Right renal pelvis (tissue), 4 donors: ENCODE measurements around the gene PTX3. TPM values are rescaled to one million over a fixed set of nuclear protein-coding genes. Genes with fewer than 3 reads are reported as not detected.
A peak's percentile ranks its signal among the peaks of the same experiment; 100 is the strongest.

Experiments used
- DNase-seq, 4 donors: peaks; one replicate each; pipeline ENCODE4 v3.0.0-alpha.2; 2013; ENCODE audit warnings: low read depth in 4 of 4, low spot score in 3 of 4, missing footprints in 1 of 4
- polyA plus RNA-seq, 4 donors: library from polyadenylated mRNA; unstranded; fragments of 120-200 nt; gene quantifications; one replicate each; pipeline ENCODE4 v1.2.1, GENCODE V29; 2013; ENCODE audit not compliant: insufficient read length in 4 of 4

PTX3 gene
- 1 to 10 TPM; 3.9 to 5.8 (median 4.8) TPM for polyA plus RNA-seq

DNA sequence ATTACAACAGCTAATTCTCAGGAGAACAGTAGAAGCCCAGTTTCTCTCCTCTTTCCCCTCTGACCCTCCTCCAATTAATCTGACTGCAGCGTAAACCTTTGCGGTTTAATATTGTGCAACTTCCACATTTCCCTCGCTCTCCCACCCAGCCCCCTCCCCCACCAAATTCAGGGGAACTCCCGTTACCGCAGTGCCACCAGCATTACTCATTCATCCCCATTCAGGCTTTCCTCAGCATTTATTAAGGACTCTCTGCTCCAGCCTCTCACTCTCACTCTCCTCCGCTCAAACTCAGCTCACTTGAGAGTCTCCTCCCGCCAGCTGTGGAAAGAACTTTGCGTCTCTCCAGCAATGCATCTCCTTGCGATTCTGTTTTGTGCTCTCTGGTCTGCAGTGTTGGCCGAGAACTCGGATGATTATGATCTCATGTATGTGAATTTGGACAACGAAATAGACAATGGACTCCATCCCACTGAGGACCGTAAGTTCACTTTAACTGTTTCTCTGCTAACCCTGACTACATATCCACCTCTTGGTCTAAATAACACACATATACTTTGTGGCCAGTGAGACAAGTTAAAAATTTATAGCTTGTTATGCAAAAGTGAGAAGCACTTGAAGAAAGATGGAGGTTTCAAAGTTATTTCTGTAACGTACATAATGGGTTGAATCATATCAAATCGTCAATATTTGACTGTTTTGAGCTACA is at the start of gene PTX3:
Gene PTX3, plus strand, starts transcription at position 268 of the 709 bp plus-strand sequence. Its CDS starts 84 bp downstream, at position 352.
- peak in 3 of 4 donors; percentile 33 to 52 (median 52) for DNase-seq

DNA sequence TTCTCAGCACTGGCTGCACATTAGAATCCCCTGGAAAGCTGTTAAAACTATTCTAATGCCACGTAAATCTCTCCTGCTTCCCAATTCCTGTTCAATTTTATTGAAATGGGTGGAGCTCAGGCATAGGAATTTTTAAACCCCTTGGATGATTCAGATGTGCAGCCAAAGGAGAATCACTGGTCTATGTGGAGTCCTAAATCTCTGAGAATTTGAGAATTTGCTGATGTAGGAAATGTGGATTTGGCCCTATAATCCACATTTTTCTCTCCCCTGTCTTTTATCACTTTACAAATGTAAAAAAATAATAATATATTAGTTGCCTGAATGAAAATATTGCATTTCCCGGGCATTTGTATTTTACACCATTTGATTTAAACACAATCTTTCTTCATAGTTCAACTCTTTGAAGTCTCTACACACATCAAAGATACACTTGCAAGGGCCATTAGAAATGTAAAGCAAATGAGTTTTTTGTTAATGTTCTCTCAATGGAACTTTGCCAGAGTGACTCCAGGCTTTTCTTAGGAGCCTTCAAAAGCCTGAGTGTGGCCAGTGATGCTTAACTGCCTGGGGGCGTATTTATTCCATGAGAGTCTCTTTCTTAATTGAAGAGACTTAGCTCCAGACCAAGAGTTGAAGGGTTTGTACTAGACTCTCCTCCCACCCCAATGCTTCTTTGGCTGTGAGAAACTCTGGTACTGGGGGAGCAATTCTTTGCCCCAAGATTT is 48.8 kb upstream of the PTX3 start:
- peak in 3 of 4 donors; percentile 12 to 36 (median 23) for DNase-seq

DNA sequence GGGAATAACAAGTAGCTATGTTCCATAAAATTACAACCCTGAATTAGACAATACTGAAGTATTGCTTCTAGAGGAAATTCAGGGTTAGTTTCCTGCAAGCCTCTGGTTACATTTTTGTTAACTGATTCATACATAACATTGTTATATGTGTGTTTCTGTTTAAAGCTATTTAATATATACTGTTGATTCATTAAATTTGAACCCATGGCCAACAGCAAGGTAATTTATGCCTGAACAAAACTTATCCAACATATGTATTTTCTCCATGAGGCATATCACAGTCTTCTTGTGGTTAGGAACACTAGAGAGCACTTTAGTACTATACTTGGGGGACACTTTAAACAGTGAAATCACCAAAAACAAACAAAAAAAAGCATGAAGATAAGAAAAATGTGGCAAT is 47.7 kb upstream of the PTX3 start:
- no peak for DNase-seq

DNA sequence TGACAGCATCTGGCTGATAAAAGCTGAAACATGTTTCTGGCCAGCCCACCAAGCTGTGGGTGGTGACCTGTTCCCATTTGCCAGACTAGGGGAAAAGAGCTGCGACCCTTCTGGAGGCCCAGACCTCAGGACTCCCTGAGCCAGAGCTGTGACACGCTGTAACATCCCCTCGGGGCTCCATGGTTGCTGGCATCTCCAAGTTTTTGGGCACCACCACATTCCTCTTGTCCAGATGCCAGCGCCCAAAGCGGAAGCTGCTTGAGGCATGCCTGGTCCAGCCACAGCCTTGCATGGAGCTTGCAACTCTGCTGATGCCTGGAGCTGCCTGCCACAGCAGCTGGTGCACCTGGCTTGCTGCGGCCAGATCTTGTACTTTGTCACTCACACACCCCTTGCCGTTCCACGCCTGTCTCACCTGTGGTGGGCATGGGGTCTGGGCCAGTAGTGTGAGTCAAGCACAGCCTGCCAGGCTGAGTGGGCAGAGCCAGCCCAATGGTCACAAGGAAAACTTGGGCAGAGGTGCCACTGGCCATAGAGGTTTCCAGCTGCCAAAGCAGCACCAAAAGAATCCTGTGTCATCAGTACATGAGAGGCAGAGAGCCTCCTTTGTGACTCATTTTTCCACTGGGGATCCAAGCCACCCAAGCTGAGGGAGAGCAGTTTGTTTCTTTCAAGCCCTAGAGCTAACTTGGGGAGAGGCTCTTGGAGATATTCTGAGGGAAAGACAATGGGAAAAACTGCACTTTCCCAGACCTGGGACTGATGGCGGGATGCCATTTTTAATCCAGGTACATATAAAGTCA is 45.7 kb upstream of the PTX3 start:
- no peak for DNase-seq

DNA sequence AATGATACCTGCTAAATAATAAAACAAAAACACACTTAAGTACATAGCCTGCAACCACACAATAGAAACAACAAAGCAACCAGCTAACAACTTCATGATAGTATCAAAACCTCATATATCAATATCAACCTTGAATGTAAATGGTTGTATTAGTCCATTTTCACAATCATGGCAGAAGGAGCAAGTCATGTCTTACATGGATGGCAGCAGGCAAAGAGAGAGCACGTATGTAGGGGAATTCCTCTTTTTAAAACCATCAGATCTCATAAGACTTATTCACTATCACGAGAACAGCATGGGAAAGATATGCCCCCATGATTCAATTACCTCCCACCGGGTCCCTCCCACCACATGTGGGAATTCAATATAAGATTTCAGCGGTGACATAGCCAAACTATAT is 44.5 kb upstream of the PTX3 start:
- no peak for DNase-seq

DNA sequence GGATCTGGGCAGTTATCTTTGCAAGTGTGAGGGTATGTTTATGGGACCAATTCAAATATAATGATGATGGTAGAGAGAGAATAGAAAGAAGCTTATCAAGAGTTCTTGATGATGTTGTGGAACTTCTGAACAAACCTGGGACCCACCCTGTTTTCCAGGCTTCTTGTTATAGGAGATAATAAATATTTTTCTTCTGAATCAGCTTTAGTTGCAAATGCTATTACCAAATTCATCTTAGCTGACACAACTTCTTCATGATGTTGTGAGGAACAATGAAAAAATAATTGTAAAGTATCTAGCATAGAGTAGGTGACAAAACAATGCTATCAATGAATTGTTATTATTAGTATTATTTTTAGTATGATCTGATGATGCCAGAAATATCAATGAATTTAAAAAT is 43.5 kb upstream of the PTX3 start:
- DNase-seq, result no peak

DNA sequence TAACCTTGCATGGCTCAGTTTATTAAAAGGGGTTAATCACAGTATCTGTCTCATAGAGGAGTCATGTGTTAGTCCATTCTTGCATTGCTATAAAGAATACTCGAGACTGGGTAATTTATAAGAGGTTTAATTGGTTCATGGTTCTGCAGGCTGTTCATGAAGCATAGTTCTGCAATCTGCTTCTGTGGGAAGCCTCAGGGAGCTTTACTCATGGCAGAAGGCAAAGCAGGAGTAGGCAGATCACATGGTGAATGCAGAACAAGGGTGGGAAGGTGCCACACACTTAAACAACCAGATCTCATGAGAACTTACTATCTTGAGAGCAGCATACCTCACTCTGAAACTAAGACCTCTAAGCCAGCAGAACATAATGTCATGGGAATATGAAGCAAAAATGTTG is 42.2 kb upstream of the PTX3 start:
- no peak for DNase-seq

DNA sequence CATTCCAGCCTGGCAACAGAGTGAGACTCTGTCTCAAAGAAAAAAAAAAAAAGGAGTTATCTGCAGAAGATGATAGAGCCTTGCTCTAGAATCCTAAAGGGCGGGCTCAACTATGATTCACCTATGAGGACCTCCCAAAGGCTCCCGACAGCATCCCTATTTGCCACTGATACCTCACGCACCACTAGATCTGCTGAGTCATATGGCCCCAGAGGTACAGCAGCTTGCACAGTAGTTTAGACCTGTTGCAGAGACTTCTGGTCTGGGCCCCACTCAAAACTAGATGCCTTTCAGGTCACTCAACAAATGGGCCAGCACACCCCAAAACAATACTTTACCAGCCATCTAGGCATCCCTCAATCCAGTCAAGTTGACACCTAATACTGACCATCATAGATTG is 38.1 kb upstream of the PTX3 start:
- DNase-seq, result no peak

DNA sequence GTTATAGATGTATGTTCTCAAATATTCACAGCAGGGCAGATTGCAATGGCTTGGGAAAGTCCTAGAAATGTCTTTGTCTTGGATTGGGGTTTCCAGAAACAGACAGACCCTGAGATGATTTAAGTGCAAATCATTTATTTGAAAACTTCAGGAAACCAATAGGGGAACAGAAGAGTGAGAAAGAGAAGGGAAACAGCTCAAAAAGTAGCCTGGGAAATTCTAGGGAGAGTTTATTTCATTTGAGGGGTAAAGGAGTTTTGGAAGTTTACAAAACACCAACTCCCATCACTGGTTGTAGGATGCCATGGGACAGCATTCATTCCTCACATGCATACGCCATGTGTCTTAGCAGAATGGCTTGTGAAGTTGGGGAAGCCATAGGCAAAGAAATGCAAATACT is 32.3 kb upstream of the PTX3 start:
- no peak for DNase-seq

DNA sequence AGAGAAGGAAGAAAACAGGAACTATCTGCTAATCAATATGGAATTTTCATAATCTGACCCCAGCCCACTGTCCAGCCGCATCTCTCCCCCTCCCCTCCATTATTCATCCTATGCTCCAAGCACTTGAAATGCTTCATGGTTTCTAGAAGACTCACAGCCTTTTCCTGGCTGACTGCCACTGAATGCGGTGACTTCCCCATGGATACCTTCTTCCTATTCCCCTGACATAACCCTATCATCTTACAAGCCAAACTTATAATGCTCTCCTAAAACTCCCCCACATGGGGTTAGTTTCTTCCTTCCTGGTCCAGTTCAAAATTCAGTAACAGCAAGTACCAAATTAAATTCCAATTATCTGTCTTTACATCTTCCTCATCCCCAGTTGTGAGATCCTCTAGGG is 31.2 kb upstream of the PTX3 start:
- DNase-seq, result no peak

DNA sequence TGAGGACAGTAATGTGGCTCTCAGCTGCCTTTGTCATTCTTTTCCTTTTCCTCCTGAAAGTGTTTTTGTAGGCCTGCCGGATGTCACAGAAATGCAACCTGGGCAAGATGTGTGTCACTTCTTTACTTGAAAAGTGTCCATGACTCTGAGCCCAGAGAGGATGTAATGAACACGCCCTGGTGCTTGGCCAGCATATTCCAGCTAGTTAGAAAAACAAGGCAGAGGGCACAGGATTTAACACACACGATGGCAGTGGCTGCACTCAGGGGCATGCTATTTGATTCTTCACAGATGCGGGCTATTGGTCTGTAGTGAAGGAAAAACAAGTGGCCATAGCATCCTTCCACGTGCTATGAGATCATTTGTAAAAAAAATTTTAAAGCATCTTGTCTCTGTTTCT is 30.3 kb upstream of the PTX3 start:
- DNase-seq, result no peak

DNA sequence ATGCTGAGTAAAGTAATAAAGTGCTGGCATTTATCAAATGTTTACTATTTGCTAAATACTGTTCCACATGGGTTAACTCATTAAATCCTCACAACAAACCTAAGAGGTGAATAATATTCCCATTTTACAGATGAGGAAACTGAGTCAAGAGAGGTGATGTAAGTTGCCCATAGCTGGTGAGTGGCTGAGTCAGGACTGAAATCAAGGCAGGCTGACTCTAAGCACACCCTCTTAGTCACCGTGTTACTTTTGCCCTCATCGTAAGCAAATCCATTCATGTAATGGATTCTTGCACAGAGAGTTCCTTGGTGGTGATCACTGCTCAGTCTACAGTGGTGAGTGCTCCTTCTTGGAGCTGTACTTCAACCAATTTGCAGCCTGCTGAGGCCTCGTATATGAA is 28.9 kb upstream of the PTX3 start:
- DNase-seq, result no peak

DNA sequence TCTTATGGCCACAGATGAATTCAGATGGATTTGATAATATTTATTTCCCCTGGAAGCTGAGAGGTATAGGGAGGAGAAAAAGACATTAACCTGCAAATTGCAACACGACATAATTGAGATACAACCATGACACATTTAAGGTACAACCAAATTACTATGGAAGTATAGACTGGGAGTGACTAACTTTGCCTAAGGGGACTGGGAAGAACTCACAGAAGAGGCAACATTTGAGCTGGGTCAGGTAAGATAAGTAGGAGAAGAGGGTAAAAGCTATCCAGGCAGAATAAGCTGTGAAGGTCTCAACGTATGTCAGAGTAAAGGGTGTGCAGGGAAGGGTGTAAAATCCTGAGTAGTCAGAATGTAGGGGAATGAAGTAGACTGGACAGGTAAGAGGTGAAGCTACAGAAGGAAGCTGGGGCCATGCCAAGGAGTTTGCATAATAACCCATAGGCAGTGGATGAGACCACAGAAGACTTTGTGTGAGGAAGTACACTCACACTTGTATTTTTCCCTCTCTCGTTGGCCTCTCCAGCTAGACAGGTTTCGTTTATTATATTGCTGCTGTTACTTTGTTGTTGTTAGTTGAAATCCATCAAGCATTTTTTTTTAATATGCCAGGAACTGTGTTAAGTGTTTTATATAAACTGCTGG is 28.0 kb upstream of the PTX3 start:
- DNase-seq, result no peak

DNA sequence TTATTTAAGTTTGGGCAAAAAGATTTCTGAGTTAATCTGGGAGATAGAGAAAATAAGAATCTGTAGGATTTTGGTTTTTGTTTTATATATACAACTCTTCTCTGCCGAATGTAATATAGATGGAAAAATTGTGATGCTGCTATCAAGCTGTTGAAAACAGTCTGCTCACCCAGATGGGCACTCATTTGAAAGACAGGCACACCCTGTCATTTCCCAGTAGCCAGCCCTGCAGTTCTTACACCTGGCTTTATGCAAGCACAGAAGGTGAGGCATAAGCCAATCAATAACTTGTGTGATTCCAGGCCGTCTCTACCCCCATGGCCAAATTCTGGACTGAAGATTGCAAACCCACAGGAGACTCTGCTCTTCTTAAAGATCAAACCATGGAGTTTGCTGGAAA is 27.1 kb upstream of the PTX3 start:
- no peak for DNase-seq

DNA sequence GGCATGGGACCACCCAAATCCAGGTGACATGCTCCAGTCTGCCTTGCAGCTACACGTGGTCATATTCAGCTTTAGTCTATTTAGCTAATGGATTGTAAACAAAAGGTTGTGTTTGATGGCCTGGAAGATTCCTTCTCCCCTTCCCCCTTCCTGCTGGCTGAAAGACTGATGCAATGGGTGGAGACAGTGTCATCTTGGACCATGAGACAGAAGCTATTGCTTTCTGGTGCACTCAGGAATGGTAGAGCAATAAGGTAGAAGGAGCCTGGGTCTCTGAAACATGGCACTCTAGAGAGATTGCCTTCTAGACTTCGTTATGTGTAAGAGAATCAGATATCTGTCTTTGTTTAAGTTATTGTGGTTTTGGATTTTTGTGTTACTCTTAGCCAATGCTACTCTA is 25.7 kb upstream of the PTX3 start:
- no peak for DNase-seq

DNA sequence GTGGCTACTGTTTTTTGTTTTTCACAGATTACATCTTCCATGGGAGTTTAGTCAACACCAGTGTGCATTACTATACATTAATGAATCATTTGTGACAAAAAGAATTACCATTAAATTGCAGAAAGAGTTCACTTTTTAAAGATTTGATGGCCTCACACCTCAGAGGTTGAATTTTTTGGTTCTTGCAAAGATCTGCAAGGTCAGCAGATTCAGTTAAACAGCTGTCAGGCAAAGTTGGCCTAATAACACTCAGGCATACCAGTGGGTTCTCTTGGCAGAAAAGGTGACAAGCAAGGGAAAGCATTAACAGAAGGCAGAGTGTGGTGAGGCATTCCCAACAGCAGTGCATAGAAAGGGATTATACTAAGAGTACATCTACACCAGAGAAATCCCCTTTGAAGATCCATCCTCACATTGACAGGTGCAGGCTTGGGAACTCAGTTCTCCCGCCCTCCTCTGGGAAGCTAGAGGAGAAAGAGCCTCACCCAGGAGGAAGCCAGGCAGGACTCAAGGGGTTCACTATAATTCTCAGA is 24.3 kb upstream of the PTX3 start:
- DNase-seq, result no peak

DNA sequence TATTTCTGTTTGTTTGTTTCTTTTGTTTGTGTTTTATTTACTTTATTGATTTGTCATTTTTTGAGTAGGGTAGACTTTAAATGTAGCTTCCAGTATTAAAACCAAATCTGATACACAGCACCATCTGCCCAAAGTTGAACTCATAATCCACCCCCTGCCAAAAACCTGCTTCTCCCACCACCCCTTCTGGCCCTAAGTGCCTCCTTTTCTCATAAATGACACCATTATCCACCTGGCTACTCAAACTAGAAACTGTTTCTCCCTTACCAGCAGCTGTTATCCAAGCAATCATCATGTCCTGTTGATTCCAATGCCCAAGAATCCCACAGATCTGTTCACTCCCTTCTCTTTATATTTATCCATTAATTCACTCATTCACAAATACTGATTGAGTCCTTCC is 21.8 kb upstream of the PTX3 start:
- DNase-seq, result no peak

DNA sequence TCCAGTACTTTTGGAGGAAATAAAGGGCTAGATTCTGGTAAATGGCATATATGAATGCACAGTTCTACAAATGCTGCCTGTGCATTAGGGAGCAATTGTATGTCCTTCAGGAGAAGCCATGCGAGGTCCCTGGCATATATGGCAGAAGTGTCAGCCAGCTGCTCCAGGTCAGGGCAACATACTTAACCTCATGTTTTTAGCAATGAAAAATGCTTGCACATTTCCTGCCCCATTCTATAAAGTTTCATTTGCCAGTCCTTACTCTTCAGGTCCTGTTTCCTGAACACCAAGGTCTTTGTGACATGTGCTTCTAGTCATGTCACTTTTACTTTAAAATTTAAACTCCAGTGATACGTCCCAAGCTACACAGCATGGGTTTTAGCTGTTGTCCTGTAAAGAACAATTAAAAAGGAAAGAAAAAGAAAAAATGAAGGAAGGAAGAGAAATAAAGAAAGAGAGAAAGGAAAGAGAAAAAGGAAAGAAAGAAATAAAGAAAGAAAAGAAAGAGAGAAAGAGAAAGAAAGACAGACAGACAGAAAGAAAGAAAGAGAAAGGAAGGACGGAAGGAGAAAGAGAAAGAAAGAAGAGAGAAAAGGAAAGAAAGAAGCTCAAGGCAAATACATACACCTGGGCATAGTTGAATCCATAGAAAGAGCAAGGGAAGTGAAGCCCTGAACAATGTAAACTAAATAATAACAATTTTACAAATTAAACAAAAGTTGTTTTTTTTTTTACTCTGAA is 20.1 kb upstream of the PTX3 start:
- no peak for DNase-seq

DNA sequence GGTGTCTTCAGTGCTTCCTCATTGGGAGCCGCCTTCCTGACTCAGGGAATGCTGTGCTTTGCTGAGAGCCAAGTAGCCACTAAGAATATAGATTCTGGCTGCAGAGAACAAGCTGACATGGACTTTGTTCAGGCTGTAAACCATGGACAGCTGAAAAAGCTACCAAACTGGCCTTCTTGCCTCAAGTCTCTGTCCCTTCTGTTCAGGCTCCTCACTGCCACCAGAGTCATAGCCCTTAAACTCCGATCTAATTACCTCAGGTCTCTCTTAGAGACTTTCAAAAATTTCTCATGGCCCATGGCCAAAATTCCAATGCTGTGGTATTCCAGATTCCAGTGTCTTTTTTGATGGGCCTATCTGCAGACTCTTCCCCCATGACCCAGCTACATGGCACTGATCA is 19.4 kb upstream of the PTX3 start:
- DNase-seq, result no peak

DNA sequence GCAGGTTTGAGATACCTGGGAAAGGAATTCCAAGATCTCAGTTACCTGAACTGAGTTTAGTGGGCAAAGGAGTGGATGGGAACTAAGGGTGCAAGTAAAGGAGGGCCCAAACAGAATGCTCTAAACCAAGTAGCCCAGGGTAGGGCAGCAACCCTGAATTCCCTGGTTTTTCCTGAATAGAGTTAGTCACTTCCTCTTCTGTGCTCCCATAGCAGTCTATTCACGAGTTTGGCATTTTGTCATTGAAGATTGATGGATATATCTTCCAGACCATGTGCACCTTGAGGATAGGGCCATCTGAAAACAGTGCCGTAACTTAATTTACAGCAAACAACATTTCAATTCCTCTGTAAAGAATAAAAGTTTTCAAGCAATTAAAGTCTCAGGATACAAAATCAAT is 18.5 kb upstream of the PTX3 start:
- DNase-seq, result no peak
